Endothelial cell of umbilical vein (primary cell): Measurements from ENCODE around the gene FOXL1.

Experiments used
- CTCF ChIP-seq, 2 donors: IDR thresholded peaks; 1 replicate in 1 of 2; 2 replicates in 1 of 2; pipeline ENCODE4 v1.5.1; 2011; ENCODE audit warnings: low read length in 2 of 2, mild to moderate bottlenecking in 2 of 2, moderate library complexity in 2 of 2, control low read depth in 1 of 2, inconsistent platforms in 1 of 2, low read depth in 1 of 2; ENCODE audit not compliant: insufficient read depth in 1 of 2; ENCODE audit errors: extremely low read depth in 1 of 2
- GATA2 ChIP-seq: IDR thresholded peaks from 2 replicates; pipeline ENCODE4 v1.7.0; 2011; ENCODE audit warnings: low read depth, mild to moderate bottlenecking, moderate library complexity, mixed read lengths, low read length; ENCODE audit not compliant: insufficient read length, insufficient read depth
- POLR2A ChIP-seq: IDR thresholded peaks from 2 replicates; pipeline ENCODE4 v1.6.1; 2012; ENCODE audit warnings: low read depth, mild to moderate bottlenecking, control low read depth, low read length
- POLR2AphosphoS5 ChIP-seq: IDR thresholded peaks from 2 replicates; pipeline ENCODE4 v1.6.1; 2012; ENCODE audit warnings: low read depth, mild to moderate bottlenecking, control low read depth, low read length, moderate library complexity; ENCODE audit not compliant: insufficient read depth

GRCh38 chr16:86621966-86622365, 43.6 kb downstream of the FOXL1 start:
- no peak for TF ChIP-seq GATA2
- no peak for TF ChIP-seq POLR2A
- no peak for TF ChIP-seq CTCF (IDR thresholded peaks at IDR 0.05; ENCODE audit: extremely low read depth in 1 of 2, insufficient read depth in 1 of 2, low read depth in 1 of 2, low read length in 2 of 2)
- no peak for TF ChIP-seq POLR2AphosphoS5
